Keratinocyte (primary cell): ENCODE measurements around the gene TMOD3.

ENCODE experiments used
- EZH2 ChIP-seq: IDR thresholded peaks from one replicate; pipeline ENCODE4 v1.6.1; 2012; ENCODE audit warnings: inconsistent platforms, mild to moderate bottlenecking, low read length, moderate library complexity
- TF ChIP-seq, protein P1 (sequence below), 3 experiments: IDR thresholded peaks in 1 of 3; conservative IDR thresholded peaks in 1 of 3; optimal IDR thresholded peaks in 1 of 3; 2 replicates in 2 of 3; 3 replicates in 1 of 3; pipeline versions ENCODE3 to v1.5.1; 2011; ENCODE audit warnings: low read length in 3 of 3, mild to moderate bottlenecking in 3 of 3, moderate library complexity in 2 of 3, control low read depth in 1 of 3, inconsistent platforms in 1 of 3; ENCODE audit not compliant: insufficient read depth in 2 of 3; ENCODE audit errors: extremely low read depth in 1 of 3

GRCh38 chr15:51803965-51804364 is 25.5 kb upstream of the TMOD3 start:
- TF ChIP-seq, protein P1, sequence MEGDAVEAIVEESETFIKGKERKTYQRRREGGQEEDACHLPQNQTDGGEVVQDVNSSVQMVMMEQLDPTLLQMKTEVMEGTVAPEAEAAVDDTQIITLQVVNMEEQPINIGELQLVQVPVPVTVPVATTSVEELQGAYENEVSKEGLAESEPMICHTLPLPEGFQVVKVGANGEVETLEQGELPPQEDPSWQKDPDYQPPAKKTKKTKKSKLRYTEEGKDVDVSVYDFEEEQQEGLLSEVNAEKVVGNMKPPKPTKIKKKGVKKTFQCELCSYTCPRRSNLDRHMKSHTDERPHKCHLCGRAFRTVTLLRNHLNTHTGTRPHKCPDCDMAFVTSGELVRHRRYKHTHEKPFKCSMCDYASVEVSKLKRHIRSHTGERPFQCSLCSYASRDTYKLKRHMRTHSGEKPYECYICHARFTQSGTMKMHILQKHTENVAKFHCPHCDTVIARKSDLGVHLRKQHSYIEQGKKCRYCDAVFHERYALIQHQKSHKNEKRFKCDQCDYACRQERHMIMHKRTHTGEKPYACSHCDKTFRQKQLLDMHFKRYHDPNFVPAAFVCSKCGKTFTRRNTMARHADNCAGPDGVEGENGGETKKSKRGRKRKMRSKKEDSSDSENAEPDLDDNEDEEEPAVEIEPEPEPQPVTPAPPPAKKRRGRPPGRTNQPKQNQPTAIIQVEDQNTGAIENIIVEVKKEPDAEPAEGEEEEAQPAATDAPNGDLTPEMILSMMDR (optimal IDR thresholded peaks at IDR 0.05 in 1 of 3, IDR thresholded peaks at IDR 0.05 in 1 of 3, conservative IDR thresholded peaks at IDR 0.05 in 1 of 3; ENCODE audit: extremely low read depth in 1 of 3, insufficient read depth in 2 of 3, low read length in 3 of 3) = no peak
- TF ChIP-seq EZH2 = no peak
